Measurements from ENCODE around the gene PTP4A2. TPM values are rescaled to one million over a fixed set of nuclear protein-coding genes. Genes with fewer than 3 reads are reported as not detected.
A peak's percentile ranks its signal among the peaks of the same experiment; 100 is the strongest.

PTP4A2 gene
- total and polyA plus RNA-seq, 10 of the 15 experiments (the other 5 are each of a cell fraction or from before 2014, with no cell fraction given) = 180 to 909 (median 375) TPM

GRCh38 chr1:31943546-31944184 is 5.5 kb upstream of the PTP4A2 start (continued):
- TF ChIP-seq, protein P1, sequence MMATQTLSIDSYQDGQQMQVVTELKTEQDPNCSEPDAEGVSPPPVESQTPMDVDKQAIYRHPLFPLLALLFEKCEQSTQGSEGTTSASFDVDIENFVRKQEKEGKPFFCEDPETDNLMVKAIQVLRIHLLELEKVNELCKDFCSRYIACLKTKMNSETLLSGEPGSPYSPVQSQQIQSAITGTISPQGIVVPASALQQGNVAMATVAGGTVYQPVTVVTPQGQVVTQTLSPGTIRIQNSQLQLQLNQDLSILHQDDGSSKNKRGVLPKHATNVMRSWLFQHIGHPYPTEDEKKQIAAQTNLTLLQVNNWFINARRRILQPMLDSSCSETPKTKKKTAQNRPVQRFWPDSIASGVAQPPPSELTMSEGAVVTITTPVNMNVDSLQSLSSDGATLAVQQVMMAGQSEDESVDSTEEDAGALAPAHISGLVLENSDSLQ (IDR thresholded peaks at IDR 0.05) = peak; percentile 15
- TF ChIP-seq CREB1 (IDR thresholded peaks at IDR 0.05; ENCODE audit: low read depth) (no peak), USF2 (IDR thresholded peaks at IDR 0.05; ENCODE audit: borderline replicate concordance, low read depth, low read length) (no peak), IKZF1 (conservative IDR thresholded peaks at IDR 0.05) (peak; percentile 40), PAX5 (IDR thresholded peaks at IDR 0.05; ENCODE audit: borderline replicate concordance, low read depth, low read length) (0 out of 2 replicates have a peak, but pooled peaks have one; percentile 14), ZBTB40 (IDR thresholded peaks at IDR 0.05; ENCODE audit: borderline replicate concordance) (0 out of 2 replicates have a peak, but pooled peaks have one; percentile 33), CBX5 (IDR thresholded peaks at IDR 0.05; ENCODE audit: low read depth) (no peak), BCL11A (IDR thresholded peaks at IDR 0.05; ENCODE audit: low read depth, low read length) (peak; percentile 62), CBFB (IDR thresholded peaks at IDR 0.05; ENCODE audit: low read depth) (0 out of 2 replicates have a peak, but pooled peaks have one; percentile 65), TARDBP (IDR thresholded peaks at IDR 0.05; ENCODE audit: borderline replicate concordance) (0 out of 2 replicates have a peak, but pooled peaks have one; percentile 28), ZNF24 (IDR thresholded peaks at IDR 0.05) (peak; percentile 31; the same call in 1 of the 2 replicates), HDAC2 (IDR thresholded peaks at IDR 0.05) (no peak), NR2F1 (conservative IDR thresholded peaks at IDR 0.05) (peak; percentile 29; the same call in 1 of the 2 replicates), SMARCA5 (IDR thresholded peaks at IDR 0.05) (0 out of 2 replicates have a peak, but pooled peaks have one; percentile 69), FOXM1 (IDR thresholded peaks at IDR 0.05; ENCODE audit: low read depth, low read length) (no peak), NR2C2 (IDR thresholded peaks at IDR 0.05; ENCODE audit: borderline replicate concordance, control insufficient read depth, insufficient read length, low read depth) (no peak), NBN (IDR thresholded peaks at IDR 0.05) (no peak)
- TF ChIP-seq, protein P2, sequence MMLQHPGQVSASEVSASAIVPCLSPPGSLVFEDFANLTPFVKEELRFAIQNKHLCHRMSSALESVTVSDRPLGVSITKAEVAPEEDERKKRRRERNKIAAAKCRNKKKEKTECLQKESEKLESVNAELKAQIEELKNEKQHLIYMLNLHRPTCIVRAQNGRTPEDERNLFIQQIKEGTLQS (IDR thresholded peaks at IDR 0.05; ENCODE audit: borderline replicate concordance, extremely low read depth, low read depth, low read length) = no peak
- TF ChIP-seq, protein P3, sequence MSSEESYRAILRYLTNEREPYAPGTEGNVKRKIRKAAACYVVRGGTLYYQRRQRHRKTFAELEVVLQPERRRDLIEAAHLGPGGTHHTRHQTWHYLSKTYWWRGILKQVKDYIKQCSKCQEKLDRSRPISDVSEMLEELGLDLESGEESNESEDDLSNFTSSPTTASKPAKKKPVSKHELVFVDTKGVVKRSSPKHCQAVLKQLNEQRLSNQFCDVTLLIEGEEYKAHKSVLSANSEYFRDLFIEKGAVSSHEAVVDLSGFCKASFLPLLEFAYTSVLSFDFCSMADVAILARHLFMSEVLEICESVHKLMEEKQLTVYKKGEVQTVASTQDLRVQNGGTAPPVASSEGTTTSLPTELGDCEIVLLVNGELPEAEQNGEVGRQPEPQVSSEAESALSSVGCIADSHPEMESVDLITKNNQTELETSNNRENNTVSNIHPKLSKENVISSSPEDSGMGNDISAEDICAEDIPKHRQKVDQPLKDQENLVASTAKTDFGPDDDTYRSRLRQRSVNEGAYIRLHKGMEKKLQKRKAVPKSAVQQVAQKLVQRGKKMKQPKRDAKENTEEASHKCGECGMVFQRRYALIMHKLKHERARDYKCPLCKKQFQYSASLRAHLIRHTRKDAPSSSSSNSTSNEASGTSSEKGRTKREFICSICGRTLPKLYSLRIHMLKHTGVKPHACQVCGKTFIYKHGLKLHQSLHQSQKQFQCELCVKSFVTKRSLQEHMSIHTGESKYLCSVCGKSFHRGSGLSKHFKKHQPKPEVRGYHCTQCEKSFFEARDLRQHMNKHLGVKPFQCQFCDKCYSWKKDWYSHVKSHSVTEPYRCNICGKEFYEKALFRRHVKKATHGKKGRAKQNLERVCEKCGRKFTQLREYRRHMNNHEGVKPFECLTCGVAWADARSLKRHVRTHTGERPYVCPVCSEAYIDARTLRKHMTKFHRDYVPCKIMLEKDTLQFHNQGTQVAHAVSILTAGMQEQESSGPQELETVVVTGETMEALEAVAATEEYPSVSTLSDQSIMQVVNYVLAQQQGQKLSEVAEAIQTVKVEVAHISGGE (CRISPR knock-in tag; IDR thresholded peaks at IDR 0.05) = no peak

Measured in GM12878 (cell line).